ENCODE data around the gene CADM1.

Gene CADM1

DNA sequence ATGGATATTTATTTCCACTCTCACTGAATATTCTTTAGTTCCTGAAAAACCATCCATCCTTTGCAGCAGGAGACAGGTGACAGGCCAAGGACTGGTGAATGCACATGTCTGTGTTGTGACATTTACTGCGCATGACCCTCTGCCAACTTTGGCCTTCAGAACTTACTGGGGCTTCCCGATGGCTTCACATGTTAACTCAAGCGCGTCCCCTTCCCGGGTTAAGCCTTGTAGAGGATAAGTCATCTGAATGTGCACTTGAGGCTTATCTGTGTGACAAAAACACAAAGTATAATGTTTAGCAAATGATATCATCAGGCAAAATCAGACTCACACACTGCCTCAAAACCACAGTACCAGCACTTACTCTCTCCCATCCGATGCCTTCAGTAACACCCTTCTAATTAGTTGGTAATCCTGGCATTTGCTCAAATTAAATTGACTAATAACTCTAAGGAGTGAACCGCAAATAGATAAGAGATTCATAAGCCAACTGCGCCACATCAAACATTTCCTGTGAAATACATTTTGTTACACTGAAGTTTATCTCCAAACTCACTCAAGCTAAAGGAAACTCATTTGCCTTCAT, 286.4 kb downstream of the CADM1 start:
- Histone ChIP-seq H3K4me3 (ENCODE audit: low read length) (no peak overlapping the region), H3K9ac (ENCODE audit: low read depth, low read length) (no peak overlapping the region), H3K4me1 (ENCODE audit: insufficient read depth, low read length) (peaks cover 26% of the 10 kb centered on the region), H3K36me3 (ENCODE audit: insufficient read depth, low read length) (peaks cover 4% of the 10 kb centered on the region; the same call in 1 of the 2 replicates), H3K27ac (ENCODE audit: low read depth, low read length) (no peak overlapping the region), H3K27me3 (ENCODE audit: insufficient read depth, low read length) (no peaks in the 10 kb centered on the region), H3K9me3 (ENCODE audit: insufficient read depth, low read depth, low read length) (no peaks in the 10 kb centered on the region)
- 93% methylated on average over 8 of the region's 8 CpGs for WGBS

DNA sequence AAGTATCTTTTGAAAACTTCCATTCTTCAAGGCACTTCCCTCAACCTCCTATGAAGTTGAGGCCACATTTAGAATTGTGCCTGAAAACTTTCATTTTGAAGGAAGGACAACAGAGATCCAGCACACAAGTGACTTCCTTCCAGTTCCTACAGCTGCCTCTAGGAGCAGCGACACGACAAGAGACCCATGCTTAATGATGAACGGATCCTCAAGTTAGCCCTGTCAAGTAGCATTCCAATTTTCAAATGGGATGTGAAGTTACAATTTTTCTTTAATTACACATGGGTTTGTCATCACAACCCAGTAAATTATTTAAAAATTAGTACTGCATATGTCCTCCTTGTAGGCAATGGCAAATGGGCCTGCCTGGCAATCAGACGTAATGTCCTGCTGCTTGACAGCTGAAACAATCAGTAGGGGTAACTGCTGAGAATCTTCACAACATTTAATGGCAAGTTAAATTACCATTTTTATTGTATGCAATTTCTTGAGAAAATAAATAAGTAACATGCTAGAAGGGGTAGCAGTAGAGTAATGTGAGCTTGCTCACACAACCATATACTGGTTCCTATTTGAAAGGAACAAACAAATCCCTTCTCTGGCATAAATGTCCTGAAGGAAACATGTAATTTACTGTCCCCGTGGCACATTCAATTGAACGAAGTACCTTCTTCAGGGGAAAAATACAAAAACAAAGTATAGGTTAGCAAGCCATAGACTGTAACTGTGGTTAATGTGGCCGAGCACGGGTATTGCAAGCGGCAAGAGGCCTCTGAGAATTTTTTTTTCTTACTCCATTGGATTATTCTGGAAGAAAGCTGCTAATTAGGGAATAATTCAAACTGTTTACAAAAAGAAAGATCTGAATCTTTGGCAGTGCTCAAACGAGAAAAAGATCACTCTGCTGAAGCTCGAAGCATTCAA, 288.3 kb downstream of the CADM1 start:
- peaks cover 8% of the 10 kb centered on the region; the same call in 1 of the 2 replicates for H3K4me1 ChIP-seq (ENCODE audit: insufficient read depth, low read length)
- H3K27me3 ChIP-seq (ENCODE audit: insufficient read depth, low read length): no peaks in the 10 kb centered on the region
- WGBS: 74% methylated on average over 11 of the region's 11 CpGs
- no peak overlapping the region for H3K27ac ChIP-seq (ENCODE audit: low read depth, low read length)
- H3K36me3 ChIP-seq (ENCODE audit: insufficient read depth, low read length): peaks cover 4% of the 10 kb centered on the region; the same call in 1 of the 2 replicates
- no peak overlapping the region for H3K4me3 ChIP-seq (ENCODE audit: low read length)
- H3K9me3 ChIP-seq (ENCODE audit: insufficient read depth, low read depth, low read length): no peaks in the 10 kb centered on the region
- H3K9ac ChIP-seq (ENCODE audit: low read depth, low read length): no peak overlapping the region

DNA sequence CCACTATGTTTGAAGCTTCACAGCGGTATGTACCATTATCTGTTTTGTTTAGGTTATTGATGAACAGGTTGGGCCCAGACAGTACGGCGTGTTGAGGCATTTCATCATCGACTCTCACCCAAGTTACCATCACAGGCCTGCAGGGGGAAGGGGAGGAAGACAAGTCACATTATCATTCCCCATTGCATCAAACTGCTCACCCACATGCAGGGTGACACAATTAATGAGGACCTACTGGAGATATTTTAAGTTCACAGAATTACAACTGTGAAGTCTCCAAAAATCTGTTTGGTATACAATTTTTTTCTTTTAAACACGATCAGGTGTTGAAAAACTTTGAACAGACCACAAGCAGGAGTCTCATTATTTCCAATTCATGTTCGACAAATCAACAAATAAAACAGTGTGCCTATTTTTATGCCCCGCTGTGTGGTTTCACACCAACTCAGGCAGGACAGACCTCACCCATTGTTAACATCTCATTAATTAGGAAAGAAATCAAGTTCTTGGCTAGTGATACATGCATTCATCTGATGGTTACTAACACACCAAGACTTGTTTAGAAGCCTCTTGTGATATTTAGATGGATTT, 289.5 kb downstream of the CADM1 start:
- no peaks in the 10 kb centered on the region for H3K9me3 ChIP-seq (ENCODE audit: insufficient read depth, low read depth, low read length)
- no peaks in the 10 kb centered on the region for H3K27me3 ChIP-seq (ENCODE audit: insufficient read depth, low read length)
- no peak overlapping the region for H3K27ac ChIP-seq (ENCODE audit: low read depth, low read length)
- peaks cover 4% of the 10 kb centered on the region; the same call in 1 of the 2 replicates for H3K36me3 ChIP-seq (ENCODE audit: insufficient read depth, low read length)
- H3K4me3 ChIP-seq (ENCODE audit: low read length): no peak overlapping the region
- peaks cover 7% of the 10 kb centered on the region; the same call in 1 of the 2 replicates for H3K4me1 ChIP-seq (ENCODE audit: insufficient read depth, low read length)
- no peak overlapping the region for H3K9ac ChIP-seq (ENCODE audit: low read depth, low read length)
- WGBS: 92% methylated on average over 4 of the region's 7 CpGs

DNA sequence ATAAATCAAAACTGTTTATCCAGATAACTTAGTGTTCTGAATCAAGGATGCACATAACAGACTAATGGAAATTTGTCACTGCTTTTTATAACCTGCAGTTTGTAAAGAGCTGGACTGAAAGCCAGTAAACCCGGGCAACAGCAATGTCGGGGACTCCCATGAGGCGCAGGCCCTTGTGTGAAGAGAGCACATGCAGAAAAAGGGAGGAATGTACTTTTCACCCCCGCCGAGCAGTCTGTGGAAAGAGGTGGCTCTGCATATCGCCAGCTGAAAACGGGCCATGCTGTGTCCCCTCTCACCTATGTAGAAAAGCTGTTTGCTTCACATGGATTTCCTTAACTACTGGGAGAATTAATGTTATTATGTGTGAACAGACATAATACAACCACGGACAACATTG, 291.2 kb downstream of the CADM1 start:
- Histone ChIP-seq H3K36me3 (ENCODE audit: insufficient read depth, low read length) (peaks cover 7% of the 10 kb centered on the region; the same call in 1 of the 2 replicates), H3K27ac (ENCODE audit: low read depth, low read length) (no peak overlapping the region), H3K4me1 (ENCODE audit: insufficient read depth, low read length) (peaks cover 7% of the 10 kb centered on the region; the same call in 1 of the 2 replicates), H3K9me3 (ENCODE audit: insufficient read depth, low read depth, low read length) (no peaks in the 10 kb centered on the region), H3K4me3 (ENCODE audit: low read length) (no peak overlapping the region), H3K9ac (ENCODE audit: low read depth, low read length) (no peak overlapping the region), H3K27me3 (ENCODE audit: insufficient read depth, low read length) (no peaks in the 10 kb centered on the region)
- 65% methylated on average over 8 of the region's 8 CpGs for WGBS

DNA sequence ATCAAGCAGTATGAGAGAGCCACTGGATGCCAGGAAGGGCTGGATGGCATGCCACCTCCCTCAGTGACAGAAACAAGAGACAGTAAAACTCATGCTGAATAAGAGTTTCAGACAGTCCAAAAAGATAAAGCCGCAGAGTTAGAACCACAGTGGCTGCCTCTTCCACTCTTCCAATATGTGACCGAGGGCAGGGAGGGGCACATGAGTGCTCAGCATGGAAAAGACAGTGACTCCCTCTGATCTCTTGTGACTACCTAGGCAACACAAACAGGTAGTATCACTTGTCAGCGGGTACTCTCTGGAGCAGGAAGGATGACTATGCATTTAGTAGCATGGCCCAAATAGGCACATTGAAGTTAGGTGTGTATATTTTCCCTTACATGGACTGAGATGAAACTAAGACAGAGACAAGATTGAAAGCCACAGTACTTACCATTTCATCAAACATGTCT, 295.4 kb downstream of the CADM1 start:
- 95% methylated on average over 3 of the region's 3 CpGs for WGBS

DNA sequence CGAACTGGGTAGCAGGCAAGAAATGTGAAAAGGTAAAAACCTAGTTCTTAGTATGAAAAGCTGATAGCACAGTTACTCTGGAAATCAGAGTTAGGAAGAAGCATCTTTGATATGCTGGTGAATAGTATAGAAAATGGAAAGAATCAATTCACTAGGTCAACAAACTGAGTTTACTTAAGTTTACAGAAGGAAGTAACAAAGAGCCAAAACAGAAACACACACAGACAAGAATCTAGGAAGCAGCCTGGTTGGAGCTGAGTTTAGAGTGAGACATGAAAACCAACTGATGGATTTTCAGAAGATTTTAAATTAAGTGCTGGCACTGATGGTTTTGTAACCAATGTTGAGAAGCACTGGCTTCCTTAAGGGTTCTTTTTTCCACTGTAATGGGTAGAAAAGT, 296.3 kb downstream of the CADM1 start:
- WGBS: 97% methylated on average over 1 of the region's 1 CpG
- no peak overlapping the region for H3K27ac ChIP-seq (ENCODE audit: low read depth, low read length)
- H3K4me3 ChIP-seq (ENCODE audit: low read length): no peak overlapping the region
- H3K36me3 ChIP-seq (ENCODE audit: insufficient read depth, low read length): peaks cover 3% of the 10 kb centered on the region; the same call in 1 of the 2 replicates
- no peak overlapping the region for H3K9ac ChIP-seq (ENCODE audit: low read depth, low read length)
- H3K4me1 ChIP-seq (ENCODE audit: insufficient read depth, low read length): peaks cover 20% of the 10 kb centered on the region
- no peaks in the 10 kb centered on the region for H3K27me3 ChIP-seq (ENCODE audit: insufficient read depth, low read length)
- no peaks in the 10 kb centered on the region for H3K9me3 ChIP-seq (ENCODE audit: insufficient read depth, low read depth, low read length)

More for the DNA sequence above, 295.4 kb downstream of the CADM1 start:
- no peak overlapping the region for H3K27ac ChIP-seq (ENCODE audit: low read depth, low read length)
- no peaks in the 10 kb centered on the region for H3K9me3 ChIP-seq (ENCODE audit: insufficient read depth, low read depth, low read length)
- H3K9ac ChIP-seq (ENCODE audit: low read depth, low read length): no peak overlapping the region
- no peak overlapping the region for H3K4me3 ChIP-seq (ENCODE audit: low read length)
- peaks cover 12% of the 10 kb centered on the region; the same call in 1 of the 2 replicates for H3K4me1 ChIP-seq (ENCODE audit: insufficient read depth, low read length)
- H3K36me3 ChIP-seq (ENCODE audit: insufficient read depth, low read length): peaks cover 3% of the 10 kb centered on the region; the same call in 1 of the 2 replicates
- no peaks in the 10 kb centered on the region for H3K27me3 ChIP-seq (ENCODE audit: insufficient read depth, low read length)

DNA sequence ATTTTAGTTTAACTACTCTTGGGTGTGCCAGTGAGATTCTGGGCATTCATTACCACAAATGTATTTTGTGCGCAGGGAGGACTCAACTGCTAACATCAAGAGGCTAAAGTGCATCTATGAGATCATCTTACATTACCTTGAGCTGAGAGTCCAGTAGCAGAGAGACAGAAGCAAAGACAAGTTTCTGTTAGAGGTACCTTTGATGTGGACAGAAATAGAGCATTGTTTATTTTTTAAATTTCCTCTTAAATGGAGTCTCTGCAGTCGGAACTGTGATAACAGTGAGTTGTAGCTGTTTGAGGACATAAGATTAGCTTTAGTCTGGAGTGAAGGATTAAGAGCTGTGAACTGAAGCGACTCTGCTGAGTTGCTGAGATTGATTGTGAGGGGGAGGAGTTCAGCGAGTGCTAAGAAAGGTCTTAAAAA, 297.0 kb downstream of the CADM1 start:
- no peaks in the 10 kb centered on the region for H3K9me3 ChIP-seq (ENCODE audit: insufficient read depth, low read depth, low read length)
- no peak overlapping the region for H3K4me3 ChIP-seq (ENCODE audit: low read length)
- H3K9ac ChIP-seq (ENCODE audit: low read depth, low read length): no peak overlapping the region
- H3K4me1 ChIP-seq (ENCODE audit: insufficient read depth, low read length): peaks cover 28% of the 10 kb centered on the region
- 71% methylated on average over 4 of the region's 4 CpGs for WGBS
- no peaks in the 10 kb centered on the region for H3K27me3 ChIP-seq (ENCODE audit: insufficient read depth, low read length)
- H3K27ac ChIP-seq (ENCODE audit: low read depth, low read length): no peak overlapping the region
- H3K36me3 ChIP-seq (ENCODE audit: insufficient read depth, low read length): peaks cover 3% of the 10 kb centered on the region; the same call in 1 of the 2 replicates

DNA sequence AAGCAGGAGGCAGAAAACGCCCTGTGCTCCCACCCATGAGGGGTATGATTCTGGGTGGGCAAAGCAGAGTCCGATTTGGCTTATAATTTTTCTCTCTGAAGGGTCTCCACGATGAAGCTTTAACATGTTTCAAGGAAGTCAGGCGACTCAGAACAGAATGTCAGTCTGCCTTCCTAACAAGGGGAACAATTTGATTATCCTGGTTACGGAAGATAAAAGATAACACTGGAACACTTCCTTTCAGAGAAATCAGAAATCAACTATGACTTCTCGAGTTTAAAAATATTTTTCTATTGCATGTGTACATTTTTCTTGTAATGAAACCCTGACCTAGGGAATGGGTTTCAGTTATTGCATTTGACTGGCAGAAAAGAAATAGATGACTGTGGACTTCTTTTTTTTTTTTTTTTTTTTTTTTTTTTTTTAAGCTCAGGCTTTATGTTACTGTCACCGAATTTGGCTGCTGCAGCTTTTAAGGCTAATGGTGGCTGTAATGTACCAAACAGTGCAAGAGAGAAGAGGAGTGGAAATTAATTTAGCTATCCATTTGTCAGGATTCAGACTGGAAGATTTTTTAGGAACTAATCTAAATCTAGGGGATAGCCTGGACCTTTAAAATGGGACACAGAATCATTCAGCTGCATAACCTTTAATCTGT, 297.7 kb downstream of the CADM1 start:
- Histone ChIP-seq H3K4me1 (ENCODE audit: insufficient read depth, low read length) (peaks cover 30% of the 10 kb centered on the region), H3K9ac (ENCODE audit: low read depth, low read length) (no peak overlapping the region), H3K27ac (ENCODE audit: low read depth, low read length) (no peak overlapping the region), H3K36me3 (ENCODE audit: insufficient read depth, low read length) (peaks cover 3% of the 10 kb centered on the region; the same call in 1 of the 2 replicates), H3K4me3 (ENCODE audit: low read length) (no peak overlapping the region), H3K9me3 (ENCODE audit: insufficient read depth, low read depth, low read length) (no peaks in the 10 kb centered on the region), H3K27me3 (ENCODE audit: insufficient read depth, low read length) (no peaks in the 10 kb centered on the region)
- WGBS: 95% methylated on average over 7 of the region's 7 CpGs

DNA sequence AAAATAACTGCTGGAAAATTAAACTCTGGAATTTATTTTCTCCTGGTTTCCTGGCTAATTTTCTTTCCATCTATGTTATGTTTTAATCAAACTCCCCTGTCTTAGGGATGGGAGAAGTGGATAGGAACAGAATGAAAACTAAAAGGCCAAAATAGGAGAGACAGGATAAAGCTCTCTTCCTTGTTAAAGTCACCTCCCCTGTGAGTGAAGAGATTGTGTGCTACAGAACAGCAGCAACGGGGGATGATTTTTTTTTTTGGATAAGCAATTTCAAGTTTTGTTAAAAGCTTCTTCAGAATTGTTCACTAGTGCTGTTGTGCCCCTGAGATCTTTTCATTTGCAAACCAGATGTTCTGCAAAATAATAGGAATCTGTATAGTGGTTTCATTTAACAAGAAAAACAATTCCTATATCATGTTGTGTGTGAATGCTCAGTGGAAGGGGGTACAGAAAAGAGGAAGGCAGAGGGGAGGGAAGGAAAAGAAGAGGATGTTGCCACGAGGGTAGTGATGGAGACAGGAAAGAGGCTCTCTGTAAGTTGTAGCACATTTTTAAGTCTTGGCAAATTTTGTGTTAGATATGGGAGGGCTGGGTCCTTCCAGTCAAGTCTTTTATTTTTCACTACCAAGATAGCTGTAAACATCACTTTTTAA, 301.2 kb downstream of the CADM1 start:
- Histone ChIP-seq H3K27ac (ENCODE audit: low read depth, low read length) (no peak overlapping the region; the same call in 1 of the 2 replicates), H3K4me3 (ENCODE audit: low read length) (no peak overlapping the region), H3K9me3 (ENCODE audit: insufficient read depth, low read depth, low read length) (no peaks in the 10 kb centered on the region), H3K27me3 (ENCODE audit: insufficient read depth, low read length) (no peaks in the 10 kb centered on the region), H3K9ac (ENCODE audit: low read depth, low read length) (no peak overlapping the region), H3K36me3 (ENCODE audit: insufficient read depth, low read length) (no peaks in the 10 kb centered on the region), H3K4me1 (ENCODE audit: insufficient read depth, low read length) (peaks cover 34% of the 10 kb centered on the region)
- 25% methylated on average over 2 of the region's 2 CpGs for WGBS

DNA sequence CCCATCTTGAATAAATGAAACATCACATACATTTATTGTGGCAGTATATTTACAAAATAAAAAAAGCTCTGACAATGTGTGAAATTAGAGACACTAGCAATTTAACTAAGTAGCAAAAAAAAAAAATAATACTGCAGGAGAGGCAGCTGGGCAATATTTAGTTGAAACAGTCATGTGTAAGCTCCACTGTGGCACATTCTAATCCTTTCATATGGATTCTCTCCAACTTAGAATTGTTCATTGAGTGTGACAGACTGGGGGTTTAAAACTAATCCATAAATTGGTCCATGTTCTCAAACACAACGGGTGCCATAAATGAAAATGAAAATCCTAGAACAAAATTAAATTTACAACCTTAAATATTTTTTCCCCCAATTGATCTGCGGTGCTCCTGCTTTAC, 302.1 kb downstream of the CADM1 start:
- Histone ChIP-seq H3K27me3 (ENCODE audit: insufficient read depth, low read length) (no peaks in the 10 kb centered on the region), H3K27ac (ENCODE audit: low read depth, low read length) (no peak overlapping the region), H3K4me1 (ENCODE audit: insufficient read depth, low read length) (peaks cover 36% of the 10 kb centered on the region), H3K9ac (ENCODE audit: low read depth, low read length) (no peak overlapping the region), H3K9me3 (ENCODE audit: insufficient read depth, low read depth, low read length) (no peaks in the 10 kb centered on the region), H3K4me3 (ENCODE audit: low read length) (no peak overlapping the region), H3K36me3 (ENCODE audit: insufficient read depth, low read length) (no peaks in the 10 kb centered on the region)
- WGBS: 85% methylated on average over 2 of the region's 2 CpGs
